ENCODE results near the gene KIAA1755.
A peak's percentile ranks its signal among the peaks of the same experiment; 100 is the strongest.

The KIAA1755 gene

DNA sequence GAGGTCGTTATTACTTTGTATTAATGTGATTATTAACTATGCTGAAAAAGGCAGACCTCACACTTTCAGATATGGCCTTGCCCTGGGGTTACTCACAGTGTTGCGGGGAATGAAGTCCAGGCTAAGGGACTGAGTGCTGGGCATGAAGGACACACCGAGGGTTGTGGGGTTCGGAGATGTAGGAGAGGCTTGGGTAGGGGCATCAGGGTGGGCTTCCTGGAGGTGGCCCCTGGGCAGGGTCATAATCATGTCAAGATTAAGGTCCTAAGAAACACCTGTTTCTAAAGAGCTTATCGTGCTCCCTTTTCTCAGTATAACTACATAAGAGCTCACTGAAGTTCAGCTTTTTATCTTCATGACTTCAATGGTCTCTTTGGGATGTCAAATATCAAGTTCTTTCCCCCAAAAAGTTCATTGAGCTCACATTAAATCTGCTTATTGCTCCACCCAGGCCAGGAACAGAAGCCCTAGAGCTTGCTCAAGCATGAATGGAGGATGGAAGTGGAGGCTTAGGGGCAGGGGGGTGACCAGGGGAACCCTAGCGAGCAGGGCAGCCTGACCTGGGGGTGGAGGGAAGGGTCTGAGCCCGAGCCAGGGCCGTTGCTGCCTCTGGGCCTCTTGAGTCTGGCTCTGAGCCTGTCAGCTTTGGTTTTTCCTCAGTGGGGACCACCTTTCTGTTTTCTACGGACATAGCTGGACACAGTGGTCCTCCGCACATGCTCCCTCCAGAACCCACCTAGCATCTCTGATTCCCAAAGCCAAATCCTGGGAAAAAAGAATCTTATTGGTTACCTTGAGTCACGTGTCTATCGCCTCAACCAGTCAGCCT lies 58.2 kb downstream of the KIAA1755 start:
- H3K27ac ChIP-seq (ENCODE audit: low read depth, low read length), result no peak overlapping the region
- no peaks in the 10 kb centered on the region for H3K27me3 ChIP-seq (ENCODE audit: insufficient read depth, low read length)
- H2AFZ ChIP-seq (ENCODE audit: low read length, unreplicated experiment), result no peak overlapping the region
- no peak overlapping the region for H3K4me3 ChIP-seq (ENCODE audit: low read depth, low read length)
- no peaks in the 10 kb centered on the region for H3K79me2 ChIP-seq (ENCODE audit: control insufficient read depth, insufficient read depth, low read length, unreplicated experiment)
- no peaks in the 10 kb centered on the region for H3K36me3 ChIP-seq (ENCODE audit: insufficient read depth, low read length)
- H3K4me1 ChIP-seq (ENCODE audit: control insufficient read depth, insufficient read depth, low read length, unreplicated experiment), result peaks cover 21% of the 10 kb centered on the region

DNA sequence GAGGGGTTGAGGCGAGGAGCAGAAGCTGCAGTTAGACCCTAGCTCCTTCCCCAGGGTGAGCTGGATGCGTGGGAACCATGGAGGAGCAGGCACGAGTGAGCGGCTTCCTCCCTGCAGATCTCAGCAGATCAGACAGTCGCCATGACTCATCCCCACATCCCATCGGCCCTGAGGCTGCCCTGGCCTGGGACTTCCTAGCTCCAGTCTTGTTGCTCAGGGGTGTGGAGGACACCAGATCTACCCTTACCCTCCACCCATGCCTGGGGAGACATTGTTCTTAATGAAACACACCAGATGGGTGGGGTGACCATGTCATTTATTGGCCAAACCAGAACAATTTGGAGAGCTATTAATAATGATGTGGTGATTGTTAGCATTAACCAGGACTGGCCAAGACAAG lies 59.2 kb downstream of the KIAA1755 start:
- H3K27ac ChIP-seq (ENCODE audit: low read depth, low read length), result no peak overlapping the region
- no peaks in the 10 kb centered on the region for H3K36me3 ChIP-seq (ENCODE audit: insufficient read depth, low read length)
- H3K27me3 ChIP-seq (ENCODE audit: insufficient read depth, low read length), result no peaks in the 10 kb centered on the region
- H2AFZ ChIP-seq (ENCODE audit: low read length, unreplicated experiment), result no peak overlapping the region
- H3K4me1 ChIP-seq (ENCODE audit: control insufficient read depth, insufficient read depth, low read length, unreplicated experiment), result peaks cover 30% of the 10 kb centered on the region
- no peak overlapping the region for H3K4me3 ChIP-seq (ENCODE audit: low read depth, low read length)
- H3K79me2 ChIP-seq (ENCODE audit: control insufficient read depth, insufficient read depth, low read length, unreplicated experiment), result no peaks in the 10 kb centered on the region

DNA sequence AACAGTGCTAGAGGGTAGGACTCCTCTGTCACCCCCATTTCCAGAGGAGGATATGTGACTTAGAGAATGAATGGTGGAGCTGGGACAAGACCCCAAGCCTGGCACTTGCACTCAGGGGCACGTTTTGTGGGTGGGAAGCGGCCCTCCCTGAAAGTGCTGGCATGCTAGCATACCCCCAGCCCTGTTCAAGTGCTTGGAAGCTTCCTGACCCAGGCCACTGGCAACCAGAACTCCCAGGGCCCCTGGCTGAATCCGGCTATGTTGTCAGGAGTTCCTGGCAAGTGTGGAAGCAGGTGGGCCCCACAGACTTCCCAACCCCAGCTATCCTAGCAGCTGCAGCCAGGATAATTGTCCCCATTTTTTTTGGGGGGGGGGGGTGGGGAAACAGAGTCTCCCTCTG lies 59.9 kb downstream of the KIAA1755 start:
- H3K79me2 ChIP-seq (ENCODE audit: control insufficient read depth, insufficient read depth, low read length, unreplicated experiment), result no peaks in the 10 kb centered on the region
- H3K36me3 ChIP-seq (ENCODE audit: insufficient read depth, low read length), result no peaks in the 10 kb centered on the region
- H3K27me3 ChIP-seq (ENCODE audit: insufficient read depth, low read length), result no peaks in the 10 kb centered on the region
- no peak overlapping the region for H3K4me3 ChIP-seq (ENCODE audit: low read depth, low read length)
- no peak overlapping the region for H2AFZ ChIP-seq (ENCODE audit: low read length, unreplicated experiment)
- no peak overlapping the region for H3K27ac ChIP-seq (ENCODE audit: low read depth, low read length)
- peaks cover 35% of the 10 kb centered on the region for H3K4me1 ChIP-seq (ENCODE audit: control insufficient read depth, insufficient read depth, low read length, unreplicated experiment)

DNA sequence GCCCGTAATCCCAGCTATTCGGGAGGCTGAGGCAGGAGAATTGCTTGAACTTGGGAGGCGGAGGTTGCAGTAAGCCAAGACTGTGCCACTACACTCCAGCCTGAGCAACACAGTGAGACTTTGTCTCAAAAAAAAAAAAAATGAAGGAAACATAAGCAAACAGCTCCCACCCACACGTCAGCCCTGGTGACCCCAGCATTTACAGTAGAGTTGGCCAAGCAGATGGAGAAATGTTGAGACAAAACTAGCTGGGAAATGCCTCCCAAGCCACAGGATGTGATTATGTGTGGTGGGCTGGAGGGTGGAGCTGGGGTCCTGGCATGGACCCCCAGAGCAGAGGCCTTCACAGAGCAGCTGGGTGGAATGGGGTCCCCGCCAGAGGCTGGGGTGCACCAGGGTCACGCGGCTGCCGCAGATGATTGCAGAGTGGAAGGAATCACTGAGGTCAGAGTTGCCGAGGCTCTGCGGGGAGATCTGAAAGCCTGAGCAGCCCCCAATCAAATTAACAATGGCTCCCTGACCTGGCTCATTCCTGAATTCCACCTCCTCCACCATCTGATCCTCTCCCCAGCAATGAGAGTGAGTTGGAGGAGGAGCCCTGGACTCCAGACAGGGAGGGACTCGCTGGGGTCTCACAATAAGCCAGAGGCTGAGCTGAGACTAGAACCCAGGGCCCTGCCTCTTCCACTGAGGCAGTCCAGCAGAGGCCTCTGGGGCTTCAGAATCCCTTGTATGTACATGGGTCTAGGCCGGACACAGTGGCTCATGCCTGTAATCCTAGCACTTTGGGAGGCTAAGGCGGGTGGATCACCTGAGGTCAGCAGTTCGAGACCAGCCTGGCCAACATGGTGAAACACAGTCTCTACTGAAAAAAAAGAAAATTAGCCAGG lies 60.8 kb downstream of the KIAA1755 start:
- H3K79me2 ChIP-seq (ENCODE audit: control insufficient read depth, insufficient read depth, low read length, unreplicated experiment), result no peaks in the 10 kb centered on the region
- H3K36me3 ChIP-seq (ENCODE audit: insufficient read depth, low read length), result no peaks in the 10 kb centered on the region
- H3K4me3 ChIP-seq (ENCODE audit: low read depth, low read length), result no peak overlapping the region
- H3K27me3 ChIP-seq (ENCODE audit: insufficient read depth, low read length), result peaks cover 2% of the 10 kb centered on the region; the same call in 1 of the 2 replicates
- no peak overlapping the region for H3K27ac ChIP-seq (ENCODE audit: low read depth, low read length)
- H2AFZ ChIP-seq (ENCODE audit: low read length, unreplicated experiment), result no peak overlapping the region
- H3K4me1 ChIP-seq (ENCODE audit: control insufficient read depth, insufficient read depth, low read length, unreplicated experiment), result peaks cover 35% of the 10 kb centered on the region

DNA sequence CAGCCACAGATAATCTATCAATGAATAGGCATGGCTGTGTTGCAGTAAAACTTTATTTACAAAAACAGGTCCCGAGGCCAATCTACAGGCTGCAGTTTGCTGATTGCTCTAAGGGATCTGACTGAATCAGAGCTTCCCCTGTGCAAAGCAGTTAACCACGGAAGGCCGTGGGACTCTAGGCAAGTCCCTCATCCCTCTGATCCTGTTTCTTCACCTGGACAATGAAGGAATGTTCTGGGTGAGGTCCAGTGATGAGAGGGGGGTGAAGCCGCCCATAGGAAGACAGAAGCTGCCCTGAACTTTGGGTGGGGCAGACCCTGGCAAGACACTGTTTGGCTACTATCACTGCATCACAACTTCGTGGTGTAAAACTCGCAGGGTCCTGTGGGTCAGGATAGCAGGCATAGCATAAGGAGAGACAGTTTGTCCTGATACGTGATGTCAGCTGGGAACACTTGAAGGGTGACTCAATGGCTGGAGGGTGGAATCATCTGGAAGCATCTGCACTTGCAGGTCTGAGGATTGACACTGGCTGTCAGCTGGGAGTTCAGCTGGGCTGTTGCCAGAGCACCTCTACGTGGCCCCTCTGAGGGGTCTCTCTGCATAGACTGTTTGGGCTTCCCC lies 62.2 kb downstream of the KIAA1755 start:
- no peak overlapping the region for H3K27ac ChIP-seq (ENCODE audit: low read depth, low read length)
- H3K4me3 ChIP-seq (ENCODE audit: low read depth, low read length), result no peak overlapping the region
- H3K79me2 ChIP-seq (ENCODE audit: control insufficient read depth, insufficient read depth, low read length, unreplicated experiment), result no peaks in the 10 kb centered on the region
- peaks cover 35% of the 10 kb centered on the region for H3K4me1 ChIP-seq (ENCODE audit: control insufficient read depth, insufficient read depth, low read length, unreplicated experiment)
- no peak overlapping the region for H2AFZ ChIP-seq (ENCODE audit: low read length, unreplicated experiment)
- H3K36me3 ChIP-seq (ENCODE audit: insufficient read depth, low read length), result no peaks in the 10 kb centered on the region
- peaks cover 4% of the 10 kb centered on the region; the same call in 1 of the 2 replicates for H3K27me3 ChIP-seq (ENCODE audit: insufficient read depth, low read length)

DNA sequence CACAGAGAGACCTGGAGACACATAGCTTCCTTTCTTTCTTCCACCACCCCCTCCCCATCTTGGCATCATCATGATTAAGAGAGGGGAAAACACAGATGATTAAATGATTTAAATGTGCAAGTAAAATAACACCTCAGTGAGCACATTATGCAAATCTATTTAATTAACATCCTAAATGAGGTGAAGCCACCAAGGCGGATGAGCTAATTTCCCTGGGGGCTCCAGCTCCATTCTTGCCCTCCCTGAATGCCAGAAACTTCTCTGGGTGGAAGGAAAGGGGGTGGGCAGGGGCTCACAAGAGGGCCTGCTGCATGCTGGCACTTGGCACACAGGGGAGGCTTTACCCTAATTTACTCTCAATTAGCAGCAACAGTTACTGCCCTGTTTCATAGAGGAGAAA lies 62.9 kb downstream of the KIAA1755 start:
- Histone ChIP-seq H2AFZ (ENCODE audit: low read length, unreplicated experiment) (no peak overlapping the region), H3K79me2 (ENCODE audit: control insufficient read depth, insufficient read depth, low read length, unreplicated experiment) (no peaks in the 10 kb centered on the region), H3K36me3 (ENCODE audit: insufficient read depth, low read length) (no peaks in the 10 kb centered on the region), H3K4me1 (ENCODE audit: control insufficient read depth, insufficient read depth, low read length, unreplicated experiment) (peaks cover 35% of the 10 kb centered on the region), H3K27ac (ENCODE audit: low read depth, low read length) (no peak overlapping the region), H3K27me3 (ENCODE audit: insufficient read depth, low read length) (peaks cover 4% of the 10 kb centered on the region; the same call in 1 of the 2 replicates), H3K4me3 (ENCODE audit: low read depth, low read length) (no peak overlapping the region)

DNA sequence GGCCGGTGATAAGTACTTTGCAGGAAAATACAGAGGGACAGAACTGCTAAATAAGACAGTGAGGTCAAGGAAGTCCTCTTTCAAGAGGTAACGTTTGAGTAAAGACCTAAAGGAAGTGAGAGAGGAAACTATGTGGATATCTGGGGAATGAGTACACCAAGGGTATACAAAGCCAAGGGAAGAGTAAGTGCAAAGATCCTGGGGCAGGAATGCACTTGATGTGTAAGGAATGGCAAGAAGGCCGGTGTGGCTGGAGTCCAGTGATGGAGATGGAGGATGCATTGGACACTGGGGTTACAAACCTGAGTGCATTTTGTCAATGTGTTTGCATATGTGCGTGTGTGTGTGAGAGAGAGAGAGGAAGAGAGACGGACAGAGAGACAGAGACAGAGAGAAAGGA lies 63.3 kb downstream of the KIAA1755 start:
- Histone ChIP-seq H3K79me2 (ENCODE audit: control insufficient read depth, insufficient read depth, low read length, unreplicated experiment) (no peaks in the 10 kb centered on the region), H3K4me3 (ENCODE audit: low read depth, low read length) (no peak overlapping the region), H3K27ac (ENCODE audit: low read depth, low read length) (peak overlapping the region; percentile 59), H3K27me3 (ENCODE audit: insufficient read depth, low read length) (peaks cover 4% of the 10 kb centered on the region; the same call in 1 of the 2 replicates), H3K36me3 (ENCODE audit: insufficient read depth, low read length) (no peaks in the 10 kb centered on the region), H2AFZ (ENCODE audit: low read length, unreplicated experiment) (no peak overlapping the region), H3K4me1 (ENCODE audit: control insufficient read depth, insufficient read depth, low read length, unreplicated experiment) (peaks cover 35% of the 10 kb centered on the region)

DNA sequence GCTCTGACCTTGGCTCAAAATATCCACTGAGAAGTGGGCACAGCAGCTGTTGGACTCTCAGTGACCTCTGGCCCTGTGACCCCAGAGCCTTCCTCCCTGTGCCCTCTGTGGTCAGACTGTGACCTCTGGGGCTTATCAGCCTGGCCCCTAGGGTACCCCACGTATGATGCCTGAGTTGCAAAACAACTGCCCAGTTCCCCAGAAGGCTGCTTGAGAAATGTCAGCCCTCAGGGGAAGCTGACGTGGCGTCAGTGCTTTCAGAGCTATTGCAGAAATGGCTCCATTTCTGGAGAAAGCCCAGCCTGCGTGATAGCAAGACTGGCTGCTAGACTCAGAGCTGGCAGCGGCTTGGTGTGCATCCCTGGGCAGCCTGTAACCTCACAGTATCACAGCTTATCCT lies 63.9 kb downstream of the KIAA1755 start:
- Histone ChIP-seq H3K79me2 (ENCODE audit: control insufficient read depth, insufficient read depth, low read length, unreplicated experiment) (no peaks in the 10 kb centered on the region), H3K36me3 (ENCODE audit: insufficient read depth, low read length) (no peaks in the 10 kb centered on the region), H3K27ac (ENCODE audit: low read depth, low read length) (peak overlapping the region; percentile 59), H3K27me3 (ENCODE audit: insufficient read depth, low read length) (peaks cover 4% of the 10 kb centered on the region; the same call in 1 of the 2 replicates), H3K4me3 (ENCODE audit: low read depth, low read length) (no peak overlapping the region), H3K4me1 (ENCODE audit: control insufficient read depth, insufficient read depth, low read length, unreplicated experiment) (peaks cover 33% of the 10 kb centered on the region), H2AFZ (ENCODE audit: low read length, unreplicated experiment) (no peak overlapping the region)

DNA sequence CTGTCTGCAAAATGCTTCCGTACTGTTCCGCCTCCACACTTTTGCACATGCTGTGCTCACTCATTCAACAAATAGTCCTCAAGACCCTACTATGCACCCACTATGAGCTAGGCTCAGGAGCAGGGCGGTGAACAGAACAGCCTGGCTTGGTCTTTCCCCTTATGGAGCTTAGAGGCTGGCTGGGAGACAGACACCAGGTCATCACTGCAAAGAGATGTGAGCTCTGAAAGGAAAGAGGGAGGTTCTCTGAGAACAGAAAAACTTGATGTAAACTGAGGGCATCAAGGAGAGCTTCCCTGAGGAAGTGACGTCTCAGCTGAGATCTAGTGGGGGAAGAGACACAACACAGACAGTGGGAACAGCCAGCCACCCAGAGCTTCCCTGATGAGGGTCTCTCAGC lies 64.5 kb downstream of the KIAA1755 start:
- Histone ChIP-seq H3K27ac (ENCODE audit: low read depth, low read length) (peak overlapping the region; percentile 59; the same call in 1 of the 2 replicates), H3K4me1 (ENCODE audit: control insufficient read depth, insufficient read depth, low read length, unreplicated experiment) (peaks cover 28% of the 10 kb centered on the region), H3K36me3 (ENCODE audit: insufficient read depth, low read length) (no peaks in the 10 kb centered on the region), H2AFZ (ENCODE audit: low read length, unreplicated experiment) (no peak overlapping the region), H3K79me2 (ENCODE audit: control insufficient read depth, insufficient read depth, low read length, unreplicated experiment) (no peaks in the 10 kb centered on the region), H3K27me3 (ENCODE audit: insufficient read depth, low read length) (peaks cover 4% of the 10 kb centered on the region; the same call in 1 of the 2 replicates), H3K4me3 (ENCODE audit: low read depth, low read length) (no peak overlapping the region)

DNA sequence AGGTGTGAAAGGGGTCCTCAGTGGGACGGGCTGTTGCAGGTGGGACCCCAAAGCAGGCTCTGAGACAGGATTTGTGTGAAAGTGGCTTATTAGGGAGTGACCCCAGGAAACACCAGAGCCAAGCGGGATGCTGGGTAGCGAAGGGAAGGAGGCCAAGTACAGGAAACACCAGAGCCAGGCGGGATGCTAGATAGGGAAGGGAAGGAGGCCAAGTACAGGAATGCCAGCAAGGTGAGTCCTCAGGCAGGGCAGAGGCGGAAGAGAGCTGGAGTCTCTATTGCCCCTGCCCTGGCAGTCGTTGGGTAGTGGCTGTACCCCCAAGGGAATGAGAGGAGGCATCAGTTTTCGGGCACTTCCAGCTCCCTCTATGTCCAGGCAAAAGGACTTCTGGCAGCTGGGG lies 65.0 kb downstream of the KIAA1755 start:
- H3K4me3 ChIP-seq (ENCODE audit: low read depth, low read length), result no peak overlapping the region
- H3K27ac ChIP-seq (ENCODE audit: low read depth, low read length), result no peak overlapping the region
- peaks cover 4% of the 10 kb centered on the region; the same call in 1 of the 2 replicates for H3K27me3 ChIP-seq (ENCODE audit: insufficient read depth, low read length)

More for the DNA sequence above, 65.0 kb downstream of the KIAA1755 start:
- H3K4me1 ChIP-seq (ENCODE audit: control insufficient read depth, insufficient read depth, low read length, unreplicated experiment), result peaks cover 27% of the 10 kb centered on the region
- H2AFZ ChIP-seq (ENCODE audit: low read length, unreplicated experiment), result no peak overlapping the region
- H3K79me2 ChIP-seq (ENCODE audit: control insufficient read depth, insufficient read depth, low read length, unreplicated experiment), result no peaks in the 10 kb centered on the region
- H3K36me3 ChIP-seq (ENCODE audit: insufficient read depth, low read length), result no peaks in the 10 kb centered on the region
